Activated CD4-positive, alpha-beta memory T cell treated with anti-CD3 and anti-CD28 coated beads, Interleukin-2, amount 10 ng/mL, durations not matched to agents 7 days and 5 days (primary cell): ENCODE measurements around the gene NHERF2. TPM values are rescaled to one million over a fixed set of nuclear protein-coding genes. Genes with fewer than 3 reads are reported as not detected.

ENCODE experiments used
- CTCF ChIA-PET: fragments of 350-600 bp; sonication (Branson Sonifier 250); formaldehyde crosslinking; loops from one replicate; lab custom pipeline; 2021; ENCODE audit warnings: antibody characterized with exemption, inconsistent platforms; lab: Charles Lee
- POLR2A ChIA-PET: fragments of 350-600 bp; sonication (Branson Sonifier 250); formaldehyde crosslinking; loops from one replicate; lab custom pipeline; 2021; ENCODE audit warnings: antibody characterized with exemption; lab: Charles Lee
- DNase-seq: peaks from one replicate; pipeline ENCODE4 v3.0.0-alpha.2; 2020
- H3K27ac Mint-ChIP-seq: one replicate; pipeline ENCODE4 v1.8.0; 2021; ENCODE audit warnings: mild to moderate bottlenecking, mixed read lengths
- H3K27me3 Mint-ChIP-seq: one replicate; pipeline ENCODE4 v1.8.0; 2021; ENCODE audit warnings: mixed read lengths
- H3K36me3 Mint-ChIP-seq: one replicate; pipeline ENCODE4 v1.8.0; 2021; ENCODE audit warnings: low read depth, mixed read lengths
- H3K4me1 Mint-ChIP-seq: one replicate; pipeline ENCODE4 v1.8.0; 2021; ENCODE audit warnings: mixed read lengths
- H3K4me3 Mint-ChIP-seq: one replicate; pipeline ENCODE4 v1.8.0; 2021; ENCODE audit warnings: mild to moderate bottlenecking, mixed read lengths
- H3K9me3 Mint-ChIP-seq: one replicate; pipeline ENCODE4 v1.8.0; 2021; ENCODE audit warnings: mixed read lengths
- total RNA-seq, 2 experiments: library from RNA; stranded (reverse); gene quantifications; one replicate each; pipeline ENCODE4 v1.2.3, GENCODE V29; 2021

The NHERF2 gene
- total RNA-seq, 2 experiments from 2014 or later, result 0.85 to 0.96 TPM

DNA sequence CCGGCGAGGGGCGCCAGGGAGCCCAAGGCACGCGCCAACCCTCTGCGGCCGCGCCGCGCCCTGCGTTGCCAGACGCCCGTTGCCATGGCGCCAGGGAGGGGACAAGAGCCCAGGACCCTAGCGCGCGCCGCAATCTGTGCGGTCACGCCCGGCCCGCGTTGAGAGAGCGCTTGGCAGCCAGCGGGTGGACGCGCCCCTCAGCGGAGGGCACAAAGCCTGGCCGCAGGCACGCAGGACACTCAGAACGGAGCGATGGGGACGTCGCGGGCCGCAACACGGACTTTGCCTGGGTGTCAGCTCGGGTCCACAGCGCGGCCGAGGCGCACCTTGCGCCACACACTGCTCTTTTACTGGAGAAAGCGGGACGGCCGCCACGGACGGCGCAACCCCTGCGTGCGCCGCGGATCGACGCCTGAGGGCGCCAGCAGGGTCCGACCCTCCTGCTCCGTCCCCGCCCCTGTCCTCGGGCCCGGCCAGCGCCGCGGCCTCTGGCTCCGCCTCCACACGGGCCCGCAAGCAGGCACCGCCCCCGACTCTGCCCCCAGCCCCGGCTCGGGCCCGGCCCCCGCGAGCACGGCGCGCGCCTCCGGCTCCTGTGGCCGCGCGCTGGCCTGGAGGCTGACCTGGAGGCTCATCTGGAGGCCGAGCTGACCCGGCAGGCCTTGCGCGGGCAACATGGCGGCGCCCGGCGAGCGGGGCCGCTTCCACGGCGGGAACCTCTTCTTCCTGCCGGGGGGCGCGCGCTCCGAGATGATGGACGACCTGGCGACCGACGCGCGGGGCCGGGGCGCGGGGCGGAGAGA lies 43.0 kb upstream of the NHERF2 start, which contains the start of gene GFER:
TSS of gene GFER (plus strand) at position 650 of the 803 bp plus-strand sequence. CDS start at position 676, 26 bp downstream.
- ChIA-PET CTCF (interaction anchor here (1.1 to 1.7 kb wide), 2 partner anchors 12 to 169 kb away, joined by 3 to 6 read pairs; partner anchors contain the start of gene TBL3), POLR2A (interaction anchor here (0.8 to 12.7 kb wide), 6 partner anchors 8 to 171 kb away, joined by 4 to 149 read pairs (median 10); partner anchors contain the start of genes NDUFB10, RNF151, RPS2 and TBL3)
- Mint-ChIP-seq H3K27ac (peak within 1 kb of the TSS; percentile 32), H3K4me1 (peaks cover 24% of the 10 kb centered on the region), H3K9me3 (no peaks in the 10 kb centered on the region), H3K27me3 (peaks cover 32% of the 10 kb centered on the region), H3K4me3 (peak within 1 kb of the TSS; percentile 80), H3K36me3 (peaks cover 14% of the 10 kb centered on the region)
- peak; percentile 83 for DNase-seq

GRCh38 chr16:1984347-1985225 lies 42.1 kb upstream of the NHERF2 start:
- Mint-ChIP-seq H3K9me3 (no peaks in the 10 kb centered on the region), H3K4me3 (peak overlapping the region; percentile 80), H3K36me3 (peaks cover 13% of the 10 kb centered on the region), H3K27me3 (peaks cover 40% of the 10 kb centered on the region), H3K4me1 (peaks cover 32% of the 10 kb centered on the region), H3K27ac (peak overlapping the region; percentile 32)
- ChIA-PET POLR2A (interaction anchor here (0.8 to 12.7 kb wide), 6 partner anchors 8 to 171 kb away, joined by 4 to 149 read pairs (median 10); partner anchors contain the start of genes NDUFB10, RNF151, RPS2 and TBL3), CTCF (interaction anchor here (0.7 to 1.7 kb wide), 2 partner anchors 13 to 19 kb away, joined by 3 to 6 read pairs; partner anchors contain the start of gene TBL3)
- DNase-seq, result no peak

GRCh38 chr16:1985466-1986150 lies 41.1 kb upstream of the NHERF2 start:
- H3K4me3 Mint-ChIP-seq, result peak overlapping the region; percentile 80
- DNase-seq, result no peak
- H3K27me3 Mint-ChIP-seq, result peaks cover 36% of the 10 kb centered on the region
- H3K27ac Mint-ChIP-seq, result no peak overlapping the region
- ChIA-PET CTCF (interaction anchor here (0.7 to 1.7 kb wide), 3 partner anchors 14 to 18 kb away, joined by 3 to 6 read pairs (median 3); partner anchors contain the start of gene TBL3), POLR2A (interaction anchor here (1.1 to 12.7 kb wide), 4 partner anchors 13 to 170 kb away, joined by 3 to 149 read pairs (median 30); partner anchors contain the start of genes NDUFB10, RNF151, RPS2 and TBL3)
- peaks cover 13% of the 10 kb centered on the region for H3K36me3 Mint-ChIP-seq
- no peaks in the 10 kb centered on the region for H3K9me3 Mint-ChIP-seq
- peaks cover 34% of the 10 kb centered on the region for H3K4me1 Mint-ChIP-seq

- POLR2A ChIA-PET, result interaction anchor here (1.9 to 12.7 kb wide), 3 partner anchors 15 to 23 kb away, joined by 5 to 149 read pairs (median 47); partner anchors contain the start of genes NDUFB10, RNF151, RPS2 and TBL3
- peaks cover 13% of the 10 kb centered on the region for H3K36me3 Mint-ChIP-seq
- H3K27ac Mint-ChIP-seq, result no peak overlapping the region
- no peak overlapping the region for H3K4me3 Mint-ChIP-seq
- peaks cover 25% of the 10 kb centered on the region for H3K27me3 Mint-ChIP-seq
- DNase-seq, result no peak
- CTCF ChIA-PET, result no interaction called here
- peaks cover 44% of the 10 kb centered on the region for H3K4me1 Mint-ChIP-seq
- H3K9me3 Mint-ChIP-seq, result no peaks in the 10 kb centered on the region
Measured at GRCh38 chr16:1987198-1987597, 39.5 kb upstream of the NHERF2 start.

- CTCF ChIA-PET, result no interaction called here
- DNase-seq, result no peak
- Mint-ChIP-seq H3K27me3 (peaks cover 14% of the 10 kb centered on the region), H3K9me3 (no peaks in the 10 kb centered on the region), H3K4me1 (peaks cover 46% of the 10 kb centered on the region), H3K36me3 (peaks cover 13% of the 10 kb centered on the region), H3K27ac (no peak within 1 kb of the TSS), H3K4me3 (peak within 1 kb of the TSS; percentile 73)
- POLR2A ChIA-PET, result interaction anchor here (1.1 to 5.2 kb wide), 5 partner anchors 9 to 26 kb away, joined by 3 to 56 read pairs (median 15); partner anchors contain the start of genes RPS2, TBL3 and ZNF598
Measured at GRCh38 chr16:1989209-1990100, 37.2 kb upstream of the NHERF2 start, which contains the start of gene SYNGR3. Gene SYNGR3 (plus strand): TSS chr16:1989970. CDS start chr16:1990103, 133 bp downstream.

GRCh38 chr16:1990101-1990350 lies 36.7 kb upstream of the NHERF2 start:
- Mint-ChIP-seq H3K27ac (no peak overlapping the region), H3K4me3 (no peak overlapping the region), H3K4me1 (peaks cover 41% of the 10 kb centered on the region), H3K36me3 (peaks cover 13% of the 10 kb centered on the region), H3K27me3 (peaks cover 14% of the 10 kb centered on the region), H3K9me3 (no peaks in the 10 kb centered on the region)
- ChIA-PET POLR2A (interaction anchor here (1.0 to 5.6 kb wide), 7 partner anchors 10 to 165 kb away, joined by 3 to 56 read pairs (median 16); partner anchors contain the start of genes RPS2, TBL3, TRAF7 and ZNF598), CTCF (interaction anchor here (0.6 kb wide), 1 partner anchor 25 kb away, joined by 4 read pairs; no protein-coding TSS in a partner anchor)
- DNase-seq, result no peak

- DNase-seq, result peak; percentile 61
Measured at GRCh38 chr16:1990351-1991134, 36.2 kb upstream of the NHERF2 start.

GRCh38 chr16:1991135-1991551 lies 35.6 kb upstream of the NHERF2 start:
- Mint-ChIP-seq H3K27ac (peak overlapping the region; percentile 71), H3K36me3 (peaks cover 18% of the 10 kb centered on the region), H3K27me3 (peaks cover 14% of the 10 kb centered on the region), H3K9me3 (no peaks in the 10 kb centered on the region), H3K4me3 (peak overlapping the region; percentile 73), H3K4me1 (peaks cover 37% of the 10 kb centered on the region)
- POLR2A ChIA-PET, result interaction anchor here (1.0 to 5.6 kb wide), 8 partner anchors 9 to 223 kb away, joined by 3 to 56 read pairs (median 16); partner anchors contain the start of genes PGP, RPS2, TBL3 and TRAF7
- CTCF ChIA-PET, result interaction anchor here (1.5 to 3.8 kb wide), 2 partner anchors 13 to 164 kb away, joined by 3 to 36 read pairs; partner anchors contain the start of gene TRAF7
- peak; percentile 67 for DNase-seq

More at GRCh38 chr16:1990351-1991134, 36.2 kb upstream of the NHERF2 start:
- peaks cover 16% of the 10 kb centered on the region for H3K36me3 Mint-ChIP-seq
- ChIA-PET POLR2A (interaction anchor here (1.0 to 5.6 kb wide), 8 partner anchors 9 to 224 kb away, joined by 3 to 56 read pairs (median 16); partner anchors contain the start of genes PGP, RPS2, TBL3 and TRAF7), CTCF (interaction anchor here (0.6 to 3.8 kb wide), 2 partner anchors 14 to 24 kb away, joined by 4 to 36 read pairs; no protein-coding TSS in a partner anchor)
- H3K9me3 Mint-ChIP-seq, result no peaks in the 10 kb centered on the region
- H3K27me3 Mint-ChIP-seq, result peaks cover 14% of the 10 kb centered on the region
- H3K4me3 Mint-ChIP-seq, result peak overlapping the region; percentile 73
- H3K4me1 Mint-ChIP-seq, result peaks cover 37% of the 10 kb centered on the region
- peak overlapping the region; percentile 71 for H3K27ac Mint-ChIP-seq

DNA sequence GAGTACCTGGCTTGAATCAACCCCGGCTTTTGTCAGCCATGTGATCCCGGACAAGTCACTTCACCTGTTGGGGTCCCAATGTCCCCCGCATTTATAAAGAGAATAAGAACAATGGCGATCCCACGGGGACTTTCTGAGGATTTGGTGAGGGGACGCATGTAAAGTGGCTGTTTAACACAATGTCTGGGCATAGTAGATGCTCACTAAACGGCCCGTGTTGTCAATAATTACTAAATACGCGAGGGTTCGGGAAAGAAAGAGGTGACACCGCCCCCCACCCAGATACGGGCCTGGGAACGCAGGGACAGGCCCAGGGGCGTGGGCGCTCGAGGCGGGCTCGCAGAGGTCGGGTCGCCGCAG lies 35.1 kb upstream of the NHERF2 start:
- Mint-ChIP-seq H3K4me3 (peak overlapping the region; percentile 73), H3K27ac (peak overlapping the region; percentile 71), H3K4me1 (peaks cover 37% of the 10 kb centered on the region), H3K27me3 (peaks cover 14% of the 10 kb centered on the region), H3K9me3 (no peaks in the 10 kb centered on the region), H3K36me3 (peaks cover 14% of the 10 kb centered on the region)
- DNase-seq, result no peak
- POLR2A ChIA-PET, result interaction anchor here (1.0 to 5.6 kb wide), 9 partner anchors 8 to 223 kb away, joined by 3 to 56 read pairs (median 15); partner anchors contain the start of genes GFER, NOXO1, PGP and RPS2
- CTCF ChIA-PET, result interaction anchor here (1.5 to 3.8 kb wide), 2 partner anchors 13 to 164 kb away, joined by 3 to 36 read pairs; partner anchors contain the start of gene TRAF7
